Endothelial cell (in vitro differentiated cells): ENCODE measurements around the gene CYTH4. TPM values are rescaled to one million over a fixed set of nuclear protein-coding genes. Genes with fewer than 3 reads are reported as not detected.

Experiments used
- DNase-seq: peaks from one replicate; pipeline ENCODE4 v3.0.0; 2021; ENCODE audit warnings: low spot score
- H3K27ac Mint-ChIP-seq: one replicate; pipeline ENCODE4 v1.8.0; 2021; ENCODE audit warnings: mixed read lengths, inconsistent platforms; ENCODE audit not compliant: unreplicated experiment
- H3K27me3 Mint-ChIP-seq: one replicate; pipeline ENCODE4 v1.8.0; 2021; ENCODE audit warnings: mild to moderate bottlenecking, moderate library complexity, mixed read lengths, inconsistent platforms; ENCODE audit not compliant: unreplicated experiment
- H3K36me3 Mint-ChIP-seq: one replicate; pipeline ENCODE4 v1.8.0; 2021; ENCODE audit warnings: mild to moderate bottlenecking, low read depth, mixed read lengths, inconsistent platforms; ENCODE audit not compliant: unreplicated experiment
- H3K4me1 Mint-ChIP-seq: one replicate; pipeline ENCODE4 v1.8.0; 2021; ENCODE audit warnings: mild to moderate bottlenecking, mixed read lengths, inconsistent platforms; ENCODE audit not compliant: unreplicated experiment
- H3K4me3 Mint-ChIP-seq: one replicate; pipeline ENCODE4 v1.8.0; 2021; ENCODE audit warnings: mild to moderate bottlenecking, mixed read lengths, inconsistent platforms; ENCODE audit not compliant: unreplicated experiment
- H3K9me3 Mint-ChIP-seq: one replicate; pipeline ENCODE4 v1.8.0; 2021; ENCODE audit warnings: mixed read lengths, inconsistent platforms; ENCODE audit not compliant: unreplicated experiment
- CTCF ChIP-seq: fragments of 200-600 bp; sonication (generic); IDR thresholded peaks from one replicate; pipeline ENCODE4 v1.5.0; 2021; ENCODE audit warnings: antibody characterized with exemption; ENCODE audit not compliant: unreplicated experiment
- total RNA-seq: library from RNA; stranded (reverse); fragmentation: NEBNext Ultra II Directional; extraction: Animal tissue kit (Norgen Biotek cat#: 25700); gene quantifications from one replicate; pipeline ENCODE4 v1.2.1, GENCODE V29; 2021; ENCODE audit not compliant: unreplicated experiment

CYTH4 gene
- total RNA-seq, 1 donor from 2014 or later: 0.33 TPM

- peaks cover 3% of the 10 kb centered on the region for H3K36me3 Mint-ChIP-seq
- no peak for TF ChIP-seq CTCF
- no peak for DNase-seq
- H3K4me3 Mint-ChIP-seq: no peak overlapping the region
- peaks cover 10% of the 10 kb centered on the region for H3K27me3 Mint-ChIP-seq
- no peaks in the 10 kb centered on the region for H3K9me3 Mint-ChIP-seq
- H3K4me1 Mint-ChIP-seq: peaks cover 12% of the 10 kb centered on the region
- no peak overlapping the region for H3K27ac Mint-ChIP-seq
These were observed 20.6 kb downstream of the CYTH4 start for GRCh38 chr22:37302674-37303555.

DNA sequence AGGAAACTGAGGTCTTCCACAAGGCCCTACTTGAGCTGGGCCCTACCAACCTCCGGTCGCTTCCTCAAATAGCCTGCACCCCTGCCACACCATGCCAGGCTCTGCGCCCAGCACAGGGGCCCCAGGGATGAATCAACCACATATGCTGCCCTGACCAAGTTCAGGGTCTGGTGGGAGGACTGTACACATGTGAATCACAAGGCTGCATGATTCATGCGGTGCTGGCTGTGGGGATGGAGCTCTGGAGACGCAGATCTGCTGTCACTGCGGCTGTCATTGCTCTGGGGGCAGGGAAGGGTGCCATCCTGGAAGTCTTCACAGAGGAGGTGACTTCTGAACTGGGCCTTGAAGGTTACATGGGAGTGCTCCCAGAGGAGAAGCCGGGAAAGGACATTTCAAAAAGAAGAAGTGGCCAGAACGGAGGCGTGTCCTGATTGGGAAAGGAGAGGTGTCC, 21.5 kb downstream of the CYTH4 start:
- Mint-ChIP-seq H3K4me3 (no peak overlapping the region), H3K27ac (no peak overlapping the region), H3K36me3 (no peaks in the 10 kb centered on the region), H3K27me3 (peaks cover 8% of the 10 kb centered on the region), H3K4me1 (peaks cover 14% of the 10 kb centered on the region), H3K9me3 (no peaks in the 10 kb centered on the region)
- no peak for DNase-seq
- no peak for TF ChIP-seq CTCF

GRCh38 chr22:37304595-37305343, 22.5 kb downstream of the CYTH4 start:
- Mint-ChIP-seq H3K27me3 (peaks cover 8% of the 10 kb centered on the region), H3K9me3 (no peaks in the 10 kb centered on the region), H3K4me1 (peaks cover 17% of the 10 kb centered on the region), H3K4me3 (no peak overlapping the region), H3K27ac (no peak overlapping the region), H3K36me3 (no peaks in the 10 kb centered on the region)
- DNase-seq: no peak
- TF ChIP-seq CTCF: no peak

DNA sequence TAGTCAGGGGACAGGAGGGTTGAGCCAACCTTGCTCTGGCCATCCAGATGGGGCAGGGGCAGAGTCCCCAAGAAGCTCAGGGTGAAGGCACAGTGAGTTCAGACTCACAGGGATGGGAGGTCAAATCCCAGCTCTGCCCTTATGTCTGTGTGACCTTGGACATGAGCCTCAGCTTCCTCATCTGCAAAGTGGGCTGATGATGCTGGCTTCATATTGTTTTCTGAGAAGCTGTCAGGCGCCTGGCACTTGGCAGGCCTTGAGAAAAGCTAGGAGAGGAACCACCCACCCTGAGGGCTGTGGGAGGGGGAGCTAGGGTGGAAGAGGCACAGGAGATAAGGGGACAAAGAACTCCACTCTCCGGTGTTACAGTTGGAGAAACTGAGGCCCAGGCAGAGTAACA, 23.6 kb downstream of the CYTH4 start:
- Mint-ChIP-seq H3K36me3 (no peaks in the 10 kb centered on the region), H3K4me3 (no peak overlapping the region), H3K9me3 (no peaks in the 10 kb centered on the region), H3K4me1 (peaks cover 17% of the 10 kb centered on the region), H3K27ac (no peak overlapping the region), H3K27me3 (peaks cover 8% of the 10 kb centered on the region)
- no peak for TF ChIP-seq CTCF
- DNase-seq: no peak

GRCh38 chr22:37306494-37306829, 24.2 kb downstream of the CYTH4 start:
- H3K4me3 Mint-ChIP-seq: no peak overlapping the region
- no peak for TF ChIP-seq CTCF
- no peak overlapping the region for H3K27ac Mint-ChIP-seq
- H3K4me1 Mint-ChIP-seq: peaks cover 17% of the 10 kb centered on the region
- H3K9me3 Mint-ChIP-seq: no peaks in the 10 kb centered on the region
- H3K36me3 Mint-ChIP-seq: no peaks in the 10 kb centered on the region
- DNase-seq: no peak
- peaks cover 8% of the 10 kb centered on the region for H3K27me3 Mint-ChIP-seq
